LNCAP (cell line): Measurements from ENCODE around the gene SLC35E2B.

ENCODE experiments used
- CTCF ChIP-seq: fragments of 450-650 bp; IDR thresholded peaks from 2 replicates; pipeline ENCODE4 v1.5.1; 2017; ENCODE audit warnings: mild to moderate bottlenecking

SLC35E2B gene

GRCh38 chr1:1620433-1621139 is 72.0 kb downstream of the SLC35E2B start:
- no peak for TF ChIP-seq CTCF

- peak; percentile 32; the same call in 1 of the 2 replicates for TF ChIP-seq CTCF
These were observed 72.7 kb downstream of the SLC35E2B start for GRCh38 chr1:1619917-1620361.

- no peak for TF ChIP-seq CTCF
These were observed 74.1 kb downstream of the SLC35E2B start for GRCh38 chr1:1618396-1619068.

- TF ChIP-seq CTCF, result no peak
These were observed 74.7 kb downstream of the SLC35E2B start for GRCh38 chr1:1617925-1618324.

GRCh38 chr1:1617516-1617915 is 75.1 kb downstream of the SLC35E2B start:
- no peak for TF ChIP-seq CTCF

GRCh38 chr1:1616838-1617237 is 75.8 kb downstream of the SLC35E2B start:
- TF ChIP-seq CTCF, result no peak

- no peak for TF ChIP-seq CTCF
These were observed 76.4 kb downstream of the SLC35E2B start for GRCh38 chr1:1616045-1616790.
